HG02798 (cell line): ENCODE data around the gene EXOC6.
"Not testable (repeated sequence)": the region's sequence is repeated elsewhere in the genome, so short reads cannot be mapped to it uniquely, and the experiment has no call there.

Experiments used
- ATAC-seq: cut with Tn5 transposase; IDR thresholded peaks from one replicate; pipeline ENCODE4 v1.9.1; 2021; ENCODE audit warnings: mild to moderate bottlenecking; ENCODE audit not compliant: unreplicated experiment, poor library complexity

EXOC6 gene

DNA sequence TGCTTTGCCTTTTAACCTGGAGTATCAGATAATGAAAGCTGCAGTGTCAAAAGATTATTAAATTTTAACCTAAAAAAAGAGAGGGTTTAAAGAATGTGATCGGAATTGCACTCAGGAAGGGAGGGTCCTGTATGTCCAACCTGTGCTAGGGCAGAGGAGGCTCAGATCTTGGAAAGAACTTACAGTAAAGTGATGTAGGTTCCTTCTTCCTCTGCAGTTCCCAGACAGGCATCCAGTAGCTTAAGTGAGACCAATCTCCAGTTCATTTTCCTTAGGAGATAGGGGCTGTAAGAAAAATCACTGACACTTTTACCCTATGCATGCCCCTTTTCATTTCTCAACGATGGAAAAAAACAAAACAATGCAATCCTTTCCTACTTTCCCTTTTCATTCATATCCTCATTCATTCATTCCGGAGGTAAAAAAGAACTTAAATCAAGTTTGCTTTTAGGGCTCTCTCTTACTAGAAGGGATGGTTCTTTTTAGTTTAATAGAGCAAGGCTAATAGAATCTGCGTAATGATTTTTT is 28.3 kb downstream of the EXOC6 start:
- ATAC-seq, result no peak

DNA sequence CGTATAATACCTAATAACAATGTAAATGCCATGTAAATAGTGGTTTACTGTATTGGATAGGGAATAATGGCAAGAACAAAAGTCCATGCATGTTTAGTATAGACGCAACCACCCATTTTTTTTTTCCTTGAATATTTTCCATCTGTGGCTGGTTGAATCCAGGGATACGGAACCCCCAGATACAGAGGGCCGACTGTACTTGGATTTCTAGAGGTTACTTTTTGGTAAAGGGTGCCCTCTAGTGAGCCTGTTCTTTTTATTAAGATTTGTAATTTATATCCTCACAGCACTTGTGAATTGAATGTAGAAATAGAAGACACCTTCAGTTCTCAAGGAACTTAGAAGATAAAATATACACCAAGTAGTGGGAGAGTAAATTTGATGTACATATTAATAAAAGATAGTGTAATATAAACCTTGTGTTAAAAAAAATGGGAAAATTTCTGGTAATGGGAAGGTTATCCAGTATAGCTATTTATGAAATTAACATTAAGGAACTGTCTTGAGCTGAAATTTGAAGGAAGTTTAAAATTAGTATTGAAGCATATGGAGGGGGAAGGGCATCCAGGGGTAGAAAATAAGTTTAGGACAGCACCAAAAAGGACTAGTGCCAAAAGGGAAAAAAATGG is 32.0 kb downstream of the EXOC6 start:
- ATAC-seq, result no peak

DNA sequence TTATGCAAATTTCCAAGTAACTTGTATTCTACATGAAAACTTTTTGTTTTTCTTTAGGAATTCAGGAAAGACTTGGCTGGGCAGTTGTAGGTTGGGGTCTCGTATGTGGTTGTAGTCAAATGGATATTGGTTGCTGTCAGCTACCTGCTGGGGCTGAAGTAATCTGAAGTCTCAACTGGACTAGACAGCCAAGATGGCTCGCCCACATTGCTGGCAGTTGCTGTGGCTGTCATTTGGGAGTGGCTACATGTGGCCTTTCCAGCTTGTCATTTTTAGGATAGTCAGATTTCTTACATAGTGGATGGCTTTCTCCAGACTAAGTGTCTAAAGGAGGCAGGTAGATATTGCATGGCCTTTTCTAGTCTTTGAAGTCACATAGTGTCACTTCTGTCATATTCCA is 32.6 kb downstream of the EXOC6 start:
- no peak for ATAC-seq

DNA sequence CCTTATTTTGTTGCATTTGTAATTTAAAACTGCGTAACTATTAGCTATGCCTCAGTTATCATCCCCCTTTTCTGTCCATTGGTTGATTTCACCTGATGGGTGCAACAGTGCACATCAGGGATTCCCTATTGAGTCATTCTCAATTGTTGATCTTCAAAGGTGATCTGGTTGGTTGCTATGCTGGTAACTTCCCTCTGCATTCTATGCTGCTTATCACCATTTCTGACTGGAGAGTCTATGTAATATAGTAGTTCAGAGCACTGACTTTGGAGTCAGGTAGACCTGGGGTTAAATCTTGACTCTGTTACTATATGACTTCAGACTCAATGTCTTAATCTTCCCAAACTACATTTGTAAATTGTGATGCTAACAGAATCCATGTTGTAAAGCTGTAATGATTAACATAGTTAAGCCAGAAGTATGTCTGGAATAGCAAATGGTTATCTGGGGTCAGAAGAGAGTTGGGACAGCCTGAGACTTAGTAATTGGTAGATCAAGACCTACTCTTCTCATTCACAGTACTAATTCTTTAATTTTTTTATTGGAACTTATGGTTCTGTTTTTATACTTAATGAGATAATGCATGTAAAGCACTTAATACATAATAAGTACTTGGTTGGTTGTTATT is 38.1 kb downstream of the EXOC6 start:
- ATAC-seq, result no peak

DNA sequence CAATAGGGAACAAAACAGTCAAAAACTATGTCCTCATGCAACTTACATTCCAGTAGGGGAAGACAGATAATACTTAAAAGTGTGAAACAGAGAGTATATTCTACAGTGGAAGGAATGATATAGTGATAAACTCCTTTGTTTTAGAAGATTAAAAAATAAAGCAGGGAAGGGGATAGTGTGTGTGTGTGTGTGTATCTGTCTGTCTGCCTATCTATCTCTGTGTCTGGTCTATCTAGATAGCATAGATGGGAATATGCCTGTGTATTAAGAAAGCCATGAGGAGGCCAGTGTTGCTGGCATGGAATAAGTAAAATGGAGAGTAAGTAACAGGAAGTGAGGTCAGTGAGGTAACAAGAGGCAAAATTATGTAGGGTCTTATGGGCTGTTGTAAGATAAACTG is 42.2 kb downstream of the EXOC6 start:
- no peak for ATAC-seq

DNA sequence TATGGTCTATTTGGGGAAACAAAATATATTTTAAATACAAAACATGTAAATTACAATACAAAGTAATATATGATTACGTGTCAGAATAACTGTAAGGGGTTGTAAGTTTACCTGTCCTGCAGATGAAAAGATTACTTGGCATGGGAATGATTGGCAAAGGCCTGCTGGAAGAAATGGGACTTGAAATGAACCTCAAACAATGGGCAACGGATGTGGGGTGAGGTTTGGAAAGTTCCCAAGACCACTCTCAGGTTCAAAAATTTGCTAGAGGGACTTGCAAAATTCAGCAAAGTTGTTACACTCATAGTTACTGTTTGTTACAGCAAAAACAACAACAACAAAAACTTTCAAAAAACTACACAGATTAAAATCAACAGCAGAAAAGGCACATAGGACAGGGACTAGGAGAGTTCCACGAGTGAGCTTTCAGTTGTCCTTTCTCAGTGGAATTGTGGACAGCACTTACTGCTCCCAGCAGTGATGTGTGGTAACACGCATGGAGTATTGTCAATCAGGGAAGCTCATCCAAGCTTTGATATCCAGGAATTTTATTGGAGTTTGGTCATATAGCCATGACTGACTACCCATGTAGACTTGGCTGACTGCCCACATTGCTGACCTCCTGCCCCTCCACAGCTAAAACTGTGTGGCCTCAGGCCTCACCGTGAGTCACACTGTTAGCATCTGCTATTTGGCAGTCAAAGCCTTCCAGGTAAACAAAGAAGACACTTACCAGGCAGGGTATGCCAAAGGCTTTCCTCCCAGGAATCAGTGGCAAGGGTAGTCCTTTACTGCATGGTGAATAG is 43.8 kb downstream of the EXOC6 start:
- no peak for ATAC-seq

DNA sequence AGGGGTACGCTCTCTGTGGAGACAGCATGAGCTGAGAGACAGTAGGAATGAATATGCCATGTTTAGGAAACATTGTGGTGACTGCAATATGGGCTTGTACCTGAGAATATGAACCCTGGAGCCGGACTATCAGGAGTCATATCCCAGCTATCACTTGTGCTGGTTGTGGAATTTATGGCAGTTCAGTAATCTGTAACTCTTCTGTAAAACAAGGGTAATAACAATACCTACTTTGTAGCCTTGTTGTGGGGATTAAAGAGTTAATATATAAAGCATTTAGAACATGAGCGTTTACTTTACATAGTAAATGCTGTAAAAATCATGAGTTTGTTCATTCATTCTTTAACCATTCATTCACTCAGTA is 44.4 kb downstream of the EXOC6 start:
- no peak for ATAC-seq

DNA sequence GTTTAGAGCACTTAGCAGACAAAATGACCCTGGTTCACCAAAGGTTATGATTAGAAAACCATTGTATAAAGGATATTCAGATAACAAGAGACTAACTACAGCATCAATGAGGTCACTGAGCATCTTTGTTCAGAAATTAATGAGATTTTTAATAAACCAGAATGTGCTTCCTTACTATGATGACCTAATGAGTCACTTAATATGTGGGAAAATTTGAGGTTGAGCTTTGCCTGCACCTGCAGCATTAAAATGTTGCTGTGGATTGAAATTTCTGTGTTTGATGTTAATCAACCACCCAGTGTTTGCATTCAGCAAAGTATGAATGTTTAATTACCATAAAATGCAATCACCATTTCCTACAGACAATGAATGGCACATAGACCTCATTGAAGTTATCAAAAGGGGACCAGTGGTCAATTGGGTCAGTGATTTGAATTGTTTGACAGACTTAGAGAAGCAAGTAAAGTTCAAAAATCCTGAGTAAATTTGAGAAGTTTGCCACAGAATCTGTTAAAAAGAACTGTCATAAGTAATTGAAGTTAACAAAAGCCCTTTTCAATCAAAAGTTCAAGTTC is 45.8 kb downstream of the EXOC6 start:
- ATAC-seq, result no peak

DNA sequence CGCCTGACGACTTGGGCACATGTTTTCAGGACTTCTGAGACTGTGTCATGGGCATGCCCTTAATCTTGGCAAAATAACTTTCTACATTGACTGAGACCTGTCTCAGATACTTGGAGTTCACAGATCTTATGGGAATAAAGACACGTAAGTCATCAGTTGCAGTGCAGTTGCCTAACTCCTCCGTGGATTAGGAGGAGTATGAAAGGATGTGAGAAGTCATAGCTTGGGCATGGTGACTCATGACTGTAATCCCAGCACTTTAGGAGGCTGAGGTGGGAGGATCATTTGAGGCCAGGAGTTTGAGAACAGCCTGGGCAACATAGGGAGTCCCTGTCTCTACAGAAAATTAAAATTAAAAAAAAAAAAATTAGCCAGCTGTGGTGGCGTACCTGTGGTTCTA is 49.6 kb downstream of the EXOC6 start:
- ATAC-seq, result no peak

DNA sequence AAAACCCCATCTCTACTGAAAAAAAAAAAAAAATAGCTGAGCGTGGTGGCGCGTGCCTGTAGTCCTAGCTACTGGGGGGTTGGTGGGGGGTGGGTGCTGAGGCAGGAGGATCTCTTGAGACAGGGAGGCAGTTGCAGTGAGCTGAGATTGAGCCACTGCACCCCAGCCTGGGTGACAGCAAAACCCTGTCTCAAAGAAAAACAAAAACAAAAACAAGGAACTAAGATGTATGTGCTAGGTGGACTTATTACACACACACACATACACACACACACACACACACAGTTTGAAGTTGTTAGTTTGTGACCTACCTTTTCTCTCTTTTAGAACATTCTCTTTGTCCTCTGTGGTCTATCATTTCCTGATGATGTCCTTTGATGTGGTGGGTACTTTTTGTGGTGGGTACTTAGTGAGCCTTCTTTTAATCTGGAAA is 53.5 kb downstream of the EXOC6 start:
- ATAC-seq, result no peak

DNA sequence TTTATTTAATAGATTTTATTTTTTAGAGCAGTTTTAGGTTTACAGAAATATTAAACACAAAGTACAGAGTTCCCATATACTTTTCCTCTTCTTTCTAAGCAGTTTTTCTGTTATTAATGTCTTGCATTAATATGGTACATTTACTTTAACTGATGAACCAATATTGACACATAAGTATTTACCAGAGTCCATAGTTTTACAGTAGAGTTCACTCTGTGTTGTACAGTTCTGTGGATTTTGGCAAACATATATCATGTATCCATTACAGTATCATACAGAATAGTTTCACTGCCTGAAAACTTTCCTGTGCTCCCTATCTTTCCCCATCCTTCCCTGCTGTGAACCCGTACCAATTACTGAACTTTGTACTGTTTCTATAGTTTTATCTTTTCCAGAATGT is 55.3 kb downstream of the EXOC6 start:
- ATAC-seq, result no peak

DNA sequence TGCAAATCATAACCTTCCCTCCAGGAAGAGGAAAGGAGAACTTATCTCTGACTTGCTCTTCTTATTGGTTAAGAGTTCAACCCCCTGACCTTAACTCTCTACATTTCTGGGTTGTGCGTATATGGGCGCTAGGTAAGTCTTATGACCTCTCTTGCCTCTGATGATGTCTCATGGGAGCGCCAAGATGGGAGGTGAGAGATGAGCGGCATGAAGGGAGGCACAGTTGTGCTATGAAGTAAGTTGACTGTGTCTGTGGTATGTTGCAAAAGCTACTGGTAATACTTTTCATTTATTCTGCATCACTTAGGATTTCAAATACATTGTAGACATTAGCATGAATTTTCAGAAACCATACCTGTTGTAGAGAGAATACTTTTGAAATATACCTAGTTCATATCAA is 59.0 kb downstream of the EXOC6 start:
- ATAC-seq, result no peak

DNA sequence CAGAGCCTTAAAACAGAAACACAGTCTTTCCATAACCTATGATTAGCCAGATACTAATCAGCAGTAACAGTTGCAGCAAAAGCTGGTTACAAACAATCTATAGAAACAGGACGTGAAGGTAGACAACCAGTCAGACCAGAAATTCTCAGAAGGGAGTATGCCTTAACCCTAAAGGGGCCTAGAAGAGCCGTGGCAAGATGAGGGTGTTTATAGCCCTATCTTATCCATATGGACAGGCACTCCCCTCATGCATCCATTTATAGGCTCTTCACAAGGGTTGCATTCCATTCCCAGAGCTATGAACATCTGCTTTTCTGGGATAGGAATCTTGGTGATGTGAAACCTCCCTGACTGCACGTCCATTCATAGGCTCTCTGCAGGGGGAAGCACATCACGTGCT is 64.3 kb downstream of the EXOC6 start:
- not testable (repeated sequence) for ATAC-seq

DNA sequence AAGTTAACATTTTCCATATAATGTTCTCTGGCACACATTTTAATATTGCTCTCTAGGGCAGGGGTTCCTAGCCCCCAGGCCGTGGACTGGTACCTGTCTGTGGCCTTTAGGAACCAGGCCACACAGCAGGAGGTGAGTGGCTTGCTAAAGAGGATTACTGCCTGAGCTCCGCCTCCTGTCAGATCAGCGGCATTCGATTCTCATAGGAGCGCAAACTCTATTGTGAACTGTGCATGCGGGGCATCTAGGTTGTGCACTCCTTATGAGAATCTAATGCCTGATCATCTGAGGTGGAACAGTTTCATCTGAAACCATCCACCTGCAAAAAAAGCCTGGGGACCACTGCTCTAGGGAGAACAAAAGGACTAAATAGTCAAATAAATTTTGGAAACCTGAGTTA is 65.7 kb downstream of the EXOC6 start:
- no peak for ATAC-seq

DNA sequence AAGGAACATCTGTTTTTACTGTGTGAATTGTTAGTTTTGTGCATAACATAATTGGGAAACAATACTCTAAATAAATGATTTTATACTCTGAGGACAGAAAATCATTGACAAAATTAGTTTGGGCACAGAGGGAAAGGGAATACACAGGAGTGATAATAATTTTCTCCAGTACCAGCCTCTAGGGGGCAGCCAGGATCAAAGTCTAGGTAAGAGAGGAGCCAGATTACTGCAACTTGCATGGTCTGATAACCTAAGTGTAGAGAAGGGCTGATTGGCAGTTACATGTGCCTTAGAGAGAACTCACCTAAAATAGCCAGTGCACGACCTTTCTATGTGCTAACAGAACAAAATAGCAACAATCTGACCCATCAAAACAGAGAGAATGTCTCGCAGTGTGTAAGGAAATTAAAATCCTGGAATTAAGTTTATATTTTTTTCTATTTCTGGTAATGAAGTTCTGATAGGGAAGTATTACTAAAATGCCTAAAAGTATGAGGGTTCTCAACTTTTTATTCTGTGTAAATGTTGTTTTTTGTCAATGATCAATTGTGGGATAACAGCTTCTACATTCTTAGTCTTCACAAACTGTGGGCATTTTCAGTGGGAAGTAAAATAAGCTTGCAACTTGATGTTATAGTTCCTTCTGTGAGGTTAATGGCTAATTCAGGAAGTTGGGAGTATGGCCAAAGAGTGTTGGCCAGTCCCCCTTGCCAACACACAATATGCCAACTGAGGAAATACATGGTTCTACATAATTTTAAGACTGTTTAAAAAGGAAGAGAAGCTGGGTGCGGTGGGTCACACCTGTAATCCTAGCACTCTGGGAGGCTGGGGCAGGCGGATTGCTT is 66.4 kb downstream of the EXOC6 start:
- peak; percentile 77 for ATAC-seq

DNA sequence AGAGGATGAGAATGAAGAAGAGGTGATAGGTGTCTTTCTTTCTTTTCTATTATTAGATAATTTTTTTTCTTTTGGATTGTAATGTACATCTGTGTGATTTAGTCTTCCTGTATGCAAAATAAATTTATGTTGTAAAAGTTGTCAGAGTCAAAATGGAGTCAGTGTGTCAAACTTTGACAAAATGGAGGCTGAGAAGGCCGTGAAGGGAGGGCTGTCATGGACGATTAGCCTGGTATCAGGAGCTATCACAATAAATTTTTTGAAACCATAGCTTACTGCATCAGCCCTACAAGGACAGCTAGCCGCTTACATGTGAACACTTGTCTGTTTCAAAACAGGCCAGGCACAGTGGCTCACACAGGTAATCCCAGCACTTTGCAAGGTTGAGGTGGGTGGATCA is 67.6 kb downstream of the EXOC6 start:
- ATAC-seq, result no peak

DNA sequence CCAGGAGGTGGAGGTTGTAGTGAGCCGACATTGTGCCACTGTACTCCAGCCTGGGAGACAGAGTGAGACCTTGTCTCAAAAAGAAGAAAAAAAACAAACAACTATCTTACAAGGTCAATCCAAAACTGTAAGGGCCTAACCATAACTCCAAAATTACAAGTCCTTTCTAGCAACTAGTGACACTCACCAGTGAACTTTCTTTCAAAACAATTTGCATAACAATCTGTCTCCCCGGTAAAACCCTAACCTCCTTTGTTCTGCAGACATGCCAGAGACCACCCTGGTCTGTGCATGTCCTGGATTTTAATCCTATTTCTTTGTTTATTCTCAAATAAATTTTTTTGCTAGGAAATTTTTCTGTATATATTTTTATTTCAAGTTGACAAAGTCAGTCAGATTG is 68.1 kb downstream of the EXOC6 start:
- no peak for ATAC-seq

DNA sequence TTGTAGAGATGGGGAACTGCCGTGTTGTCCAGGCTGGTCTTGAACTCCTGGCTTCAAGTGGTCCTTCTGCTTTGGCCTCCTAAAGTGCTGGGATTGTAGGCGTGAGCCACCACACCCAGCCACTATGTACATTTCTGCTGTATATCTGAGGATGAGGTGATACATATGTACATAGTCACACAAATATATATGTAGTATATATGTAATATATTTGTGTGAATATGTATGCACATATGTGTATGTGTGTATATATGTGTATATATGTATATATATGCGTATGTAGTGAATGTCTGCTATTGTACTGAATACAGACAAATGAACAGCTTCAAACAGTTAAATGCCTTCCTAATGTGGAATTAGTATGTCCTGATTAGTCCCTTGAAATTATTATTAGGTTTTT is 70.3 kb downstream of the EXOC6 start:
- ATAC-seq, result no peak

DNA sequence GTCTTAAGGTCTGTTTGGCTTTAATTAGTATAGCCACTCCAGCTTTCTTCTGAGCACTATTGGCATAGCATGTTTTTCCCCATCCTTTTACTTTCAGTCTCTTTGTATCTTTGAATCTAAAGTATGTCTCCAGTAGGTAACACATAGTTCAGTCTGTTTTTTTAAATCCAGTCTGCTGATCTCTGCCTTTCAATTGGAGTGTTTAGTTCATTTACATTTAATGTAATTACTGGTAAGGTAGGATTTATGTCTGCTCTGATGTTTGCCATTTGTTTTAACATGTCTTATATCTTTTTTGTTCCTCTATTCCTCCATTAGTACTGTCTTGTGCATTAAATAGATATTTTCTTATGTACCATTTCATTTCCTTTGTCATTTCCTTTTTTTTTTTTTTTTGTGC is 72.5 kb downstream of the EXOC6 start:
- no peak for ATAC-seq

DNA sequence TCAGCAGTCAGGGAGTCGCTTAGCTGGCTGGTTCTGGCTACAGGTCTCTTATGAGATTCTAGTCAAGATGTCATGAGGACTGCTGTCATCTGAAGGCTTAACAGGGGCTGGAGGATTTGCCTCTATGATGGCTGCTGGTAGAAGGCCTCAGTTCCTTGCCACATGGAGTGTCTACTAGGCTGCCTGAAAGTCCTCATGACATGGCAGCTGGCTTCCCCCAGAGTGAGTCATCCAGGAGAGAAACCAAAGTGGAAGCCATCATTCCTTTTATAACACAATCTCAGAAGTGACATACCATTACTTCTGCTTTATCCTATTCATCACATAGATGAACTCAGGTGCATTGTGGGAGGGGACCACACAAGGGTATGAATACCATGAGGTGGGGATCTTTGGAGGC is 75.1 kb downstream of the EXOC6 start:
- no peak for ATAC-seq
